SK-N-MC (cell line): ENCODE measurements around the gene RABAC1.

Source experiments
- EZH2 ChIP-seq: fragments of 200-600 bp; sonication (generic); IDR thresholded peaks from one replicate; pipeline ENCODE4 v1.6.1; 2017; ENCODE audit warnings: antibody characterized with exemption
- POLR2AphosphoS5 ChIP-seq: IDR thresholded peaks from 2 replicates; pipeline ENCODE4 v1.6.1; 2012; ENCODE audit warnings: mild to moderate bottlenecking, low read depth, low read length, borderline replicate concordance

DNA sequence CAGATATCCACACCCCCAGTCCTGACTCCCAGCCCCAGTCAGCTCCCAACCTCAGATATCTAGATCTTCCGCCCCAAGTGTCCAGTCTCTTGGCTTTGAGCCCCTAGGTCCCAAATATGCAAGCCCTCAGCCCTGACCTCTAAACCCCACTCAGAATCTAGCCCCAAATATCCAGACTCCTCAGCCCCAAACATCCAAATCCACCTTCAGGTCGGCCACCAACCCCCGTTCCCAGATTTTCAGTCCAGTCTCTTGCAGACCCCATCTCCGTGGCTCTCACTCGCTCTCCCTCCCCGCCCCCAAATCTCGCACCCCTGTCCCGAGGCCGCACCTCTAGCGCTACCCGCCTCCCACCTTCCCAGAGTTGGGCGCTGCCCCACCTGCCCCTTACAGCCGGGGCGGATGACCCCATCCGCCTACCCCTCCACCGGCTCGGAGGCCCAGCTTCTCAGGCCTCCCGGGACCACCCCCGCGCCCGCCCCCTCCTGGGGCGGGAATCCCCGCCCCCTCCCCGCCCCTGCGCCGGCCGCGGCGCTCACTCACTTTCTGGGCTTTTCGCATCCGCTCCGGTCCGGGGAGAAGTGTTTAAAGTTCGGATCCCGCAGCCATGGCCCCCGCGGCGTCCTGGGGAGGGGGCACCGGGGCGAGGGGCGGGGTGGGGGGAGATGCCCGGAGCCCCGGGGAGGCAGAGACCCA, 31.5 kb downstream of the RABAC1 start:
- TF ChIP-seq EZH2 (no peak), POLR2AphosphoS5 (no peak)
